Endothelial cell of umbilical vein (primary cell): ENCODE results near the gene RARRES2. TPM values are rescaled to one million over a fixed set of nuclear protein-coding genes. Genes with fewer than 3 reads are reported as not detected.

Source experiments
- BruUV-seq: library from RNA; stranded (reverse); fragments of 400-500 nt; replicated peaks from 2 replicates; lab custom pipeline; 2021; lab: Mats Ljungman, UMichigan
- CTCF ChIA-PET: fragments of 300-600, 350-600 bp; sonication (Branson Sonifier 250); formaldehyde crosslinking; loops from one replicate; lab custom pipeline; 2021; ENCODE audit warnings: antibody characterized with exemption, inconsistent platforms; lab: Charles Lee
- POLR2A ChIA-PET: fragments of 300-600, 350-600 bp; sonication (Branson Sonifier 250); formaldehyde crosslinking; loops from one replicate; lab custom pipeline; 2021; ENCODE audit warnings: antibody characterized with exemption, inconsistent platforms; lab: Charles Lee
- DNase-seq: peaks from one replicate; pipeline ENCODE4 v3.0.0-alpha.2; 2011; ENCODE audit warnings: low read depth, low spot score
- FAIRE-seq: peaks from 2 replicates; lab custom pipeline; 2011; peaks lifted over from hg19 to GRCh38; lab: Jason Lieb, UNC
- H2AFZ ChIP-seq: 2 replicates; pipeline ENCODE4 v1.6.0; 2012; ENCODE audit warnings: low read depth, low read length, control low read depth, inconsistent platforms
- H3K27ac ChIP-seq: 2 replicates; pipeline ENCODE4 v1.5.1; 2011; ENCODE audit warnings: low read depth, mild to moderate bottlenecking, control low read depth, low read length, moderate library complexity; ENCODE audit not compliant: insufficient read depth
- H3K27me3 ChIP-seq, 2 experiments: 2 replicates each; pipeline versions ENCODE4 v1.6.0 to v1.6.1; 2011; ENCODE audit warnings: low read length in 2 of 2, mixed read lengths in 1 of 2; ENCODE audit not compliant: control insufficient read depth in 2 of 2, insufficient read depth in 2 of 2
- H3K36me3 ChIP-seq, 2 experiments: 2 replicates in 1 of 2; 3 replicates in 1 of 2; pipeline ENCODE4 v1.5.1; 2011; ENCODE audit warnings: low read length in 2 of 2, mild to moderate bottlenecking in 1 of 2, moderate library complexity in 1 of 2; ENCODE audit not compliant: control insufficient read depth in 2 of 2, insufficient read depth in 2 of 2; ENCODE audit errors: extremely low read depth in 1 of 2
- H3K4me1 ChIP-seq: 3 replicates; pipeline ENCODE4 v1.5.1; 2011; ENCODE audit warnings: mild to moderate bottlenecking, low read length; ENCODE audit not compliant: control insufficient read depth, insufficient read depth; ENCODE audit errors: extremely low read depth
- H3K4me2 ChIP-seq: 2 replicates; pipeline ENCODE4 v1.6.1; 2011; ENCODE audit warnings: low read length, control low read depth, mixed read lengths; ENCODE audit not compliant: insufficient read depth
- H3K4me3 ChIP-seq, 3 experiments: fragments of 200-600 bp in 1 of 3; sonication (generic), shearing (Covaris generic) in 1 of 3; replicated peaks in 1 of 3; 2 replicates each; pipeline ENCODE4 v1.5.1; 2011 to 2016; ENCODE audit warnings: control low read depth in 3 of 3, low read length in 3 of 3, mild to moderate bottlenecking in 2 of 3, inconsistent platforms in 1 of 3, low read depth in 1 of 3, moderate library complexity in 1 of 3; ENCODE audit not compliant: insufficient read depth in 1 of 3
- H3K79me2 ChIP-seq: 2 replicates; pipeline ENCODE4 v1.6.0; 2012; ENCODE audit warnings: low read length, inconsistent platforms; ENCODE audit not compliant: control insufficient read depth, insufficient read depth
- H3K9ac ChIP-seq: replicated peaks from 2 replicates; pipeline ENCODE3; 2011; ENCODE audit warnings: low read length, control low read depth; ENCODE audit not compliant: insufficient read depth; ENCODE audit errors: extremely low read depth
- H3K9me1 ChIP-seq: replicated peaks from 3 replicates; pipeline ENCODE4 v1.6.0; 2011; ENCODE audit warnings: mild to moderate bottlenecking, low read length; ENCODE audit not compliant: control insufficient read depth, insufficient read depth; ENCODE audit errors: extremely low read depth
- H3K9me3 ChIP-seq: replicated peaks from 2 replicates; pipeline ENCODE4 v1.5.1; 2012; ENCODE audit warnings: low read length, inconsistent platforms; ENCODE audit not compliant: control insufficient read depth, insufficient read depth
- H4K20me1 ChIP-seq: replicated peaks from 2 replicates; pipeline ENCODE3; 2011; ENCODE audit warnings: mild to moderate bottlenecking, low read length; ENCODE audit not compliant: control insufficient read depth, insufficient read depth; ENCODE audit errors: extremely low read depth
- CTCF ChIP-seq, 2 donors: IDR thresholded peaks; 1 replicate in 1 of 2; 2 replicates in 1 of 2; pipeline ENCODE4 v1.5.1; 2011; ENCODE audit warnings: low read length in 2 of 2, mild to moderate bottlenecking in 2 of 2, moderate library complexity in 2 of 2, control low read depth in 1 of 2, inconsistent platforms in 1 of 2, low read depth in 1 of 2; ENCODE audit not compliant: insufficient read depth in 1 of 2; ENCODE audit errors: extremely low read depth in 1 of 2
- EZH2 ChIP-seq: IDR thresholded peaks from 2 replicates; pipeline ENCODE4 v1.6.1; 2012; ENCODE audit warnings: borderline replicate concordance, low read depth, mild to moderate bottlenecking, moderate library complexity, low read length, inconsistent platforms; ENCODE audit not compliant: severe bottlenecking
- FOS ChIP-seq: IDR thresholded peaks from 2 replicates; pipeline ENCODE4 v1.6.1; 2011; ENCODE audit warnings: mild to moderate bottlenecking, low read length, moderate library complexity, borderline replicate concordance; ENCODE audit not compliant: insufficient read depth
- GATA2 ChIP-seq: IDR thresholded peaks from 2 replicates; pipeline ENCODE4 v1.7.0; 2011; ENCODE audit warnings: low read depth, mild to moderate bottlenecking, moderate library complexity, mixed read lengths, low read length; ENCODE audit not compliant: insufficient read length, insufficient read depth
- JUN ChIP-seq: IDR thresholded peaks from 2 replicates; pipeline ENCODE4 v1.6.1; 2011; ENCODE audit warnings: borderline replicate concordance, low read depth; ENCODE audit not compliant: insufficient read length, insufficient read depth
- MAX ChIP-seq: IDR thresholded peaks from 2 replicates; pipeline ENCODE4 v1.6.1; 2011; ENCODE audit not compliant: insufficient read depth, insufficient read length
- MYC ChIP-seq: IDR thresholded peaks from one replicate; pipeline ENCODE4 v1.6.1; 2011; ENCODE audit warnings: mild to moderate bottlenecking, low read depth, low read length
- POLR2A ChIP-seq: IDR thresholded peaks from 2 replicates; pipeline ENCODE4 v1.6.1; 2012; ENCODE audit warnings: low read depth, mild to moderate bottlenecking, control low read depth, low read length
- POLR2AphosphoS5 ChIP-seq: IDR thresholded peaks from 2 replicates; pipeline ENCODE4 v1.6.1; 2012; ENCODE audit warnings: low read depth, mild to moderate bottlenecking, control low read depth, low read length, moderate library complexity; ENCODE audit not compliant: insufficient read depth
- dilution Hi-C: fragments of 300-500 bp; cut with MboI; formaldehyde crosslinking; loops from one replicate; pipeline ENCODE4 v1.15.0; 2019; ENCODE audit warnings: low sequenced_read_pairs; ENCODE audit not compliant: extremely low pct_ligation_motif_present
- intact Hi-C: fragments of 100-400 bp; cut with micrococcal nuclease; formaldehyde crosslinking; loops from one replicate; pipeline ENCODE4 v1.10.0; 2022
- polyA plus RNA-seq, 4 experiments: library from polyadenylated mRNA; depleted of rRNA in 3 of 4; stranded (reverse) in 3 of 4; unstranded in 1 of 4; fragments of >200 nt; gene quantifications; 2 replicates each; pipeline versions ENCODE4 v1.2.1 to v1.2.3, GENCODE V29; 2011 to 2012; ENCODE audit warnings: missing spikeins in 1 of 4
- total RNA-seq: library from RNA; stranded (reverse); gene quantifications from 2 replicates; pipeline ENCODE4 v1.2.3, GENCODE V29; 2021

Gene RARRES2
- total and polyA plus RNA-seq, 2 donors (not counting 3 experiments of a cell fraction or from before 2014, with no cell fraction given), result not detected

- FAIRE-seq (no peak), DNase-seq (no peak)
- Histone ChIP-seq H4K20me1 (no peaks in the 10 kb centered on the region), H3K9ac (no peak overlapping the region), H3K9me3 (no peaks in the 10 kb centered on the region), H3K9me1 (no peaks in the 10 kb centered on the region), H2AFZ (no peak overlapping the region), H3K4me2 (no peak overlapping the region), H3K79me2 (peaks cover 34% of the 10 kb centered on the region), H3K36me3 (peaks cover 0 to 8% of the 10 kb centered on the region in 2 experiments), H3K27ac (no peak overlapping the region), H3K4me1 (peaks cover 15% of the 10 kb centered on the region), H3K4me3 (no peak overlapping the region), H3K27me3 (no peaks in the 10 kb centered on the region)
- dilution Hi-C loops (no loop called here), intact Hi-C loops (no loop called here)
- BruUV-seq, result no TSS peak
- no peak for TF ChIP-seq JUN
- TF ChIP-seq POLR2A, result no peak
- TF ChIP-seq EZH2, result no peak
- TF ChIP-seq CTCF (IDR thresholded peaks at IDR 0.05; ENCODE audit: extremely low read depth in 1 of 2, insufficient read depth in 1 of 2, low read depth in 1 of 2, low read length in 2 of 2), result no peak
- TF ChIP-seq GATA2, result no peak
- TF ChIP-seq FOS, result no peak
- TF ChIP-seq POLR2AphosphoS5, result no peak
- TF ChIP-seq MYC, result no peak
- no peak for TF ChIP-seq MAX
- ChIA-PET POLR2A (no interaction called here), CTCF (no interaction called here)
These were observed 41.4 kb upstream of the RARRES2 start for GRCh38 chr7:150382844-150383225.
